Airway epithelial cell (primary cell): ENCODE data around the gene THBD. TPM values are rescaled to one million over a fixed set of nuclear protein-coding genes. Genes with fewer than 3 reads are reported as not detected.

Source experiments
- total RNA-seq: library from RNA; depleted of rRNA; stranded (reverse); fragments of >200 nt; gene quantifications from 2 replicates; pipeline ENCODE4 v1.2.3, GENCODE V29; 2015

Gene THBD
- 40.7 and 44.2 TPM in 2 replicates for total RNA-seq

GRCh38 chr20:23049201-23050075 lies at the start of gene THBD:
TSS of gene THBD (minus strand) at chr20:23049672. CDS start at chr20:23049504, 168 bp downstream.

GRCh38 chr20:23086056-23086566 lies 36.6 kb upstream of the THBD start, which contains the start of gene CD93:
TSS of gene CD93 (minus strand) at chr20:23086324. CDS start at chr20:23086192, 132 bp downstream.

GRCh38 chr20:23034721-23035671 lies 14.5 kb downstream of the THBD start, which contains the start of gene SSTR4:
TSS of gene SSTR4 (plus strand) at chr20:23035312. CDS start at chr20:23035484, 172 bp downstream.

Other genes starting within 250 kb of the THBD start
- gene SSTR4, start 14.4 kb downstream of the THBD start, total RNA-seq = not detected in 2 replicates
- gene CD93, start 36.7 kb upstream of the THBD start, total RNA-seq = under 0.01 TPM in 2 replicates